Measurements from ENCODE around the gene GAPVD1.
"Not testable (repeated sequence)": the region's sequence is repeated elsewhere in the genome, so short reads cannot be mapped to it uniquely, and the experiment has no call there.

DNA sequence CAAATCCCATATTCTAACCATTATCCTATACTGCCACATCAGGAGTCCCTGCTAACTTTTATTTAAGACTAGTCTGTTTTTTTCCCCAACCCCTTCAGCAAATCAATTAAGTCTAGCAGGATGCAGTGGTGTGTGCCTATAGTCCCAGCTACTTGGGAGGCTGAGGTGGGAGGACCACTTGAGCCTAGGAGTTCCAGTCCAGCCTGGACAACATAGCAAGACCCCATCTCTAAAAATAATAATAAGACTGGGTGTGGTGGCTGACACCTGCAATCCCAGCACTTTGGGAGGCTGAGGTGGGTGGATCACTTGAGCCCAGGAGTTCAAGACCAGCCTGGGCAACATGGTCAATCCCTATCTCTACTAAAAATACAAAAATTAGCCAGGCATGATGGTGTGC is 36.8 kb upstream of the GAPVD1 start:
- not testable (repeated sequence) for TF ChIP-seq EZH2 (IDR thresholded peaks at IDR 0.05); POLR2AphosphoS5 (IDR thresholded peaks at IDR 0.05; ENCODE audit: borderline replicate concordance, low read depth, low read length)

Measured in SK-N-MC (cell line).